ENCODE measurements around the gene UGT3A1. TPM values are rescaled to one million over a fixed set of nuclear protein-coding genes. Genes with fewer than 3 reads are reported as not detected.

UGT3A1 gene
- total and polyA plus RNA-seq, 2 experiments from 2014 or later, result 1.6 to 3.1 TPM

- no peaks in the 10 kb centered on the region for H3F3A ChIP-seq (replicated peaks; ENCODE audit: low read depth)
- H3K27me3 Mint-ChIP-seq (ENCODE audit: insufficient read depth, low read depth, poor library complexity), result peaks cover 22% of the 10 kb centered on the region
- H3K79me2 ChIP-seq (replicated peaks; ENCODE audit: insufficient read depth), result no peaks in the 10 kb centered on the region
- H4K20me1 ChIP-seq (replicated peaks; ENCODE audit: insufficient read depth), result no peaks in the 10 kb centered on the region
- H3K36me3 Mint-ChIP-seq (ENCODE audit: low read depth), result no peaks in the 10 kb centered on the region
- no peaks in the 10 kb centered on the region for H3K4me1 ChIP-seq (ENCODE audit: insufficient read depth)
- no peak for TF ChIP-seq NANOG (IDR thresholded peaks at IDR 0.05; ENCODE audit: borderline replicate concordance)
- TF ChIP-seq, protein P1, sequence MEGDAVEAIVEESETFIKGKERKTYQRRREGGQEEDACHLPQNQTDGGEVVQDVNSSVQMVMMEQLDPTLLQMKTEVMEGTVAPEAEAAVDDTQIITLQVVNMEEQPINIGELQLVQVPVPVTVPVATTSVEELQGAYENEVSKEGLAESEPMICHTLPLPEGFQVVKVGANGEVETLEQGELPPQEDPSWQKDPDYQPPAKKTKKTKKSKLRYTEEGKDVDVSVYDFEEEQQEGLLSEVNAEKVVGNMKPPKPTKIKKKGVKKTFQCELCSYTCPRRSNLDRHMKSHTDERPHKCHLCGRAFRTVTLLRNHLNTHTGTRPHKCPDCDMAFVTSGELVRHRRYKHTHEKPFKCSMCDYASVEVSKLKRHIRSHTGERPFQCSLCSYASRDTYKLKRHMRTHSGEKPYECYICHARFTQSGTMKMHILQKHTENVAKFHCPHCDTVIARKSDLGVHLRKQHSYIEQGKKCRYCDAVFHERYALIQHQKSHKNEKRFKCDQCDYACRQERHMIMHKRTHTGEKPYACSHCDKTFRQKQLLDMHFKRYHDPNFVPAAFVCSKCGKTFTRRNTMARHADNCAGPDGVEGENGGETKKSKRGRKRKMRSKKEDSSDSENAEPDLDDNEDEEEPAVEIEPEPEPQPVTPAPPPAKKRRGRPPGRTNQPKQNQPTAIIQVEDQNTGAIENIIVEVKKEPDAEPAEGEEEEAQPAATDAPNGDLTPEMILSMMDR (conservative IDR thresholded peaks at IDR 0.05; ENCODE audit: low read depth in 2 of 2), result peak; percentile 45 to 73
- no peak overlapping the region for H3K27ac Mint-ChIP-seq
- ATAC-seq, result peak; percentile 63
- no peak overlapping the region for H3K4me3 ChIP-seq
- H3K27ac ChIP-seq (ENCODE audit: low read depth), result no peak overlapping the region
- H3K4me1 Mint-ChIP-seq, result peaks cover 5% of the 10 kb centered on the region; the same call in 2 of the 3 replicates
- no peaks in the 10 kb centered on the region for H3K36me3 ChIP-seq (ENCODE audit: insufficient read depth)
- peaks cover 23% of the 10 kb centered on the region for H3K27me3 ChIP-seq (ENCODE audit: insufficient read depth)
- no peak overlapping the region for H3K4me3 Mint-ChIP-seq
- peaks cover 6% of the 10 kb centered on the region; the same call in 1 of the 3 replicates for H3K9me3 Mint-ChIP-seq
- no peak overlapping the region for H3K4me2 ChIP-seq
- H3K9me2 ChIP-seq (ENCODE audit: insufficient read depth), result peaks cover 4% of the 10 kb centered on the region; the same call in 1 of the 2 replicates
- DNase-seq (ENCODE audit: low spot score), result peak; percentile 50
- H2AFZ ChIP-seq, result no peak overlapping the region
These were observed 70.3 kb downstream of the UGT3A1 start for GRCh38 chr5:35920890-35921289.

DNA sequence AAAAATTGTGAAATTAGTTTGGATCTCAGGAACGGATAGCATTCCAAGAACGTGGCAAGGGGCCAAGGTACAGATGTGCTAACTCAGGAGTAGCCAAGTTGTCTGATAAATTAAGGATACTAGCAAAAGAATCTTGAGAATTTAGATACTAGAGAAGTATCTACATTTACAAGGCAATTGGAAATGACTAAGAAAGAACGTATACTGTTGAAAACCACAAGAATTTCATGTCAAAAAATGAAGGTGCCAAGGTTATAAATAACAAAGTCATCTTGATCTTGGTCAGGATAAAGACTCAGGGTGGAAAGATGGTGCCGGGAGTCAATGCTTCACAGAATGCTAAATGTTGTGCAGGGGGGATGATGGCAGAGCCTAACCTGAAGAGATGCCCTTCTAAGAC is 72.0 kb downstream of the UGT3A1 start:
- Histone ChIP-seq H3K36me3 (ENCODE audit: insufficient read depth) (no peaks in the 10 kb centered on the region), H3K4me1 (ENCODE audit: insufficient read depth) (no peaks in the 10 kb centered on the region), H3F3A (replicated peaks; ENCODE audit: low read depth) (no peaks in the 10 kb centered on the region), H2AFZ (no peak overlapping the region), H3K79me2 (replicated peaks; ENCODE audit: insufficient read depth) (no peaks in the 10 kb centered on the region), H4K20me1 (replicated peaks; ENCODE audit: insufficient read depth) (no peaks in the 10 kb centered on the region), H3K4me3 (no peak overlapping the region), H3K27ac (ENCODE audit: low read depth) (no peak overlapping the region), H3K4me2 (no peak overlapping the region), H3K9me2 (ENCODE audit: insufficient read depth) (peaks cover 4% of the 10 kb centered on the region; the same call in 1 of the 2 replicates), H3K27me3 (ENCODE audit: insufficient read depth) (peaks cover 6% of the 10 kb centered on the region)
- no peak for ATAC-seq
- peaks cover 10% of the 10 kb centered on the region; the same call in 1 of the 3 replicates for H3K9me3 Mint-ChIP-seq
- no peak for DNase-seq (ENCODE audit: low spot score)
- H3K4me3 Mint-ChIP-seq, result no peak overlapping the region
- peaks cover 2% of the 10 kb centered on the region; the same call in 1 of the 3 replicates for H3K36me3 Mint-ChIP-seq (ENCODE audit: low read depth)
- no peaks in the 10 kb centered on the region for H3K4me1 Mint-ChIP-seq
- H3K27me3 Mint-ChIP-seq (ENCODE audit: insufficient read depth, low read depth, poor library complexity), result peaks cover 10% of the 10 kb centered on the region
- no peak overlapping the region for H3K27ac Mint-ChIP-seq
- TF ChIP-seq EZH2 (IDR thresholded peaks at IDR 0.05; ENCODE audit: low read depth, unreplicated experiment) (no peak), ZNF114 (CRISPR knock-in tag; IDR thresholded peaks at IDR 0.05) (no peak), CREB1 (CRISPR knock-in tag; IDR thresholded peaks at IDR 0.05; ENCODE audit: low read depth) (no peak), POLR2AphosphoS5 (IDR thresholded peaks at IDR 0.05; ENCODE audit: low read depth) (no peak), JUNB (IDR thresholded peaks at IDR 0.05; ENCODE audit: unreplicated experiment) (no peak), ETS1 (IDR thresholded peaks at IDR 0.05) (no peak), STAT1 (IDR thresholded peaks at IDR 0.05; ENCODE audit: unreplicated experiment) (no peak), ZNF462 (CRISPR knock-in tag; IDR thresholded peaks at IDR 0.05) (no peak), NANOG (IDR thresholded peaks at IDR 0.05; ENCODE audit: borderline replicate concordance) (no peak), EZH2phosphoT487 (IDR thresholded peaks at IDR 0.05; ENCODE audit: unreplicated experiment) (no peak)
- TF ChIP-seq, protein P1 (conservative IDR thresholded peaks at IDR 0.05; ENCODE audit: low read depth in 2 of 2), result no peak

All from GM23338 (cell line).